ENCODE measurements around the gene DCDC2C.
"Not testable (repeated sequence)": the region's sequence is repeated elsewhere in the genome, so short reads cannot be mapped to it uniquely, and the experiment has no call there.

DCDC2C gene

GRCh38 chr2:3785220-3785889, 82.0 kb downstream of the DCDC2C start:
- in situ Hi-C loops (cut with HindIII; ENCODE audit: low pct_ligation_motif_present, low pct_unique_long_range_greater_than_20kb, low sequenced_read_pairs) = no loop called here
- no peak for DNase-seq

GRCh38 chr2:3785890-3786273, 82.5 kb downstream of the DCDC2C start:
- in situ Hi-C loops (cut with HindIII; ENCODE audit: low pct_ligation_motif_present, low pct_unique_long_range_greater_than_20kb, low sequenced_read_pairs) = no loop called here

DNA sequence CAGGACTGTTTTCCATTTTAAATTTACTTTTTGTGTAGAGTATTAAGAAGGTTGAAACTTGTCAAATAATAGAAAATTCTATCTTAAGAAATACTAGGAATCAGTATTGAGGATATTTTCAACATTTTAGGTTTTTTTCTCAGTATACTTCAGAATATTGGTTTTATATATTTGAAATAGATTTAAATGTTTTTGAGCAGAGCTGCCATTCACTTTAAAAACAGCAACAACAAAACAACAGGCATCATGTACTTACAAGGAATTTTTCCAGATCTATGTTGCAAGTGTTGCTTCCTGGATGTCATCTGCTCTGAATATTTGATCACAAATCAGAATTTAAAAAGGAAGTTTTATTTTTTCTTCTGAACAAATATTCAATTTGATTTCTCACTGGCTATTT, 84.4 kb downstream of the DCDC2C start:
- in situ Hi-C loops (cut with HindIII; ENCODE audit: low pct_ligation_motif_present, low pct_unique_long_range_greater_than_20kb, low sequenced_read_pairs) = no loop called here
- DNase-seq = no peak

More at GRCh38 chr2:3785890-3786273, 82.5 kb downstream of the DCDC2C start:
- DNase-seq = no peak

DNA sequence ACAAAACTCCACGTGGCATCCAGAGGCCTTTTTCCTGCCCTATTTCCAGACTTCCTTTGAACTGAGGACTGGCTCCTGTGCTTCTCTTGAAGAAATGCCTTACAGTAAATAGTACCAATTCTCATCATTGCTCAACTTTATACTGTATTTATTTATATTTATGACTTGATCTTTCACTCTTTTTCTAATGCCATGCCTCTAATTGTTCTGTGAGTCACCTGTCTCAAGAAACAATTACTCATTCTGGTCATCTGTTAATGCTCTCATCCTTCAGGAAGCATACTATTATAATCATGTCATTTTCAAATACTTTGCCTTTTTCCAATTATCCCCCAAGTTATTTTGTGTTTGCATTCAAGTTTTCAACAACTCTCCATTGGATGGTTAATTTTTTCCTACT, 85.9 kb downstream of the DCDC2C start:
- in situ Hi-C loops (cut with HindIII; ENCODE audit: low pct_ligation_motif_present, low pct_unique_long_range_greater_than_20kb, low sequenced_read_pairs) = no loop called here
- no peak for DNase-seq

DNA sequence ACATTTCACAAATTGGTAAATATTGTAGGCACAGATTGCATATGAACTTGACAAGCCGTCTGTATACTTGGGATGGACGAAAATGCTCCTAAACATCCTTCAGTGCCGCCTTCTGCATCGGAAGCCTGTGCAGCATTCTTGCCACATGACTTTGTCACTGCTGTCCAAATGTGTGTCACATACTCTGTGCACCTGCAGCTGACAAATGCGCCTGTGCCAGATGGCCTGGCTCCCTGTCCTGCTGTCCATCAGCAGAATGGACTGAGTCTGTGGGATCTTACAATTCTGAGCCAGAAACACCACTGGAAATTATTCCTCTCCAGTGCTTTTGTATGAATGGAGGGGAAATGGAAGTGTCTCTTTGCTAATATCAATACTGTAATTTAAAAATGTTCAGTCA, 89.9 kb downstream of the DCDC2C start:
- no peak for DNase-seq
- in situ Hi-C loops (cut with HindIII; ENCODE audit: low pct_ligation_motif_present, low pct_unique_long_range_greater_than_20kb, low sequenced_read_pairs) = no loop called here

GRCh38 chr2:3801506-3801905, 98.1 kb downstream of the DCDC2C start:
- DNase-seq = no peak
- in situ Hi-C loops (cut with HindIII; ENCODE audit: low pct_ligation_motif_present, low pct_unique_long_range_greater_than_20kb, low sequenced_read_pairs) = no loop called here

- in situ Hi-C loops (cut with HindIII; ENCODE audit: low pct_ligation_motif_present, low pct_unique_long_range_greater_than_20kb, low sequenced_read_pairs) = no loop called here
- peak; percentile 46 for DNase-seq
These were observed 102.0 kb downstream of the DCDC2C start for GRCh38 chr2:3805201-3805939.

- in situ Hi-C loops (cut with HindIII; ENCODE audit: low pct_ligation_motif_present, low pct_unique_long_range_greater_than_20kb, low sequenced_read_pairs) = no loop called here
These were observed 102.8 kb downstream of the DCDC2C start for GRCh38 chr2:3806168-3806567.

DNA sequence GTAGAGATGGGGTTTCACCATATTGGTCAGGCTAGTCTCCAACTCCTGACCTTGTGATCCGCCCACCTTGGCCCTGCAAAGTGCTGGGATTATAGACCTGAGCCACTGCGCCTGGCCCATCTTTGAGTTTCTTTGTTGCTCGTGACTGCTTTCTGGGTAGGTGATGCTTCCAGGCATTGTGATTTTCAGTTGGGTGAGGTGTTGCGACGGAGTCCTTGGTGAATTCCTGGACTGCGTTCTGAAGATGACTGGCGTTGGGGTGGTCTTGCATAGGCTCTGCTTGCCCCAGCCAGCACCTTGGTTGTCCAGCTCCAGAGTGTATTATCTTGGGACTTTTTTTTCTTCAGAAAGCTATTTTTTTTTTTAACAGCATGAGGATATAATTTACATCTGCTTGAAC, 103.4 kb downstream of the DCDC2C start:
- in situ Hi-C loops (cut with HindIII; ENCODE audit: low pct_ligation_motif_present, low pct_unique_long_range_greater_than_20kb, low sequenced_read_pairs) = no loop called here
- DNase-seq = no peak

More at GRCh38 chr2:3806168-3806567, 102.8 kb downstream of the DCDC2C start:
- DNase-seq = no peak

DNA sequence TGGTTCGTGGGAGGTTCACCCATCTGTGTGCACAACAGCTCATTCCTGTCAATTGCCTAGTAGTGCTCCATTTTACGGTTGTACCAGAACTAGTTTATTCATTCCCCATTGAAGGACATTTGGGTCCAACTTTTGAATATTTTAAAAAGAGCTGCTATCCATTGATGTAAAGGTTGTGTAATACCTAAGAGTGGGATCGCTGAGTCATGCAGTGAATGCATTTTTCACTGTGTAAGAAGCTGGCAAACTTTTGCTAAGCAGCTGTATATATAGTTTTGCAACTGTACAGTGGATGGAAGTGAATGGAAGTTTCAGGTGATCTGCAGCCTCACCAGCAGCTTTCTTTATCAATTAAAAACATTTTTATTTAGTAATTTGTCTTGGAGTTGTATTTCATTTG, 104.5 kb downstream of the DCDC2C start:
- DNase-seq = no peak
- in situ Hi-C loops (cut with HindIII; ENCODE audit: low pct_ligation_motif_present, low pct_unique_long_range_greater_than_20kb, low sequenced_read_pairs) = no loop called here

DNA sequence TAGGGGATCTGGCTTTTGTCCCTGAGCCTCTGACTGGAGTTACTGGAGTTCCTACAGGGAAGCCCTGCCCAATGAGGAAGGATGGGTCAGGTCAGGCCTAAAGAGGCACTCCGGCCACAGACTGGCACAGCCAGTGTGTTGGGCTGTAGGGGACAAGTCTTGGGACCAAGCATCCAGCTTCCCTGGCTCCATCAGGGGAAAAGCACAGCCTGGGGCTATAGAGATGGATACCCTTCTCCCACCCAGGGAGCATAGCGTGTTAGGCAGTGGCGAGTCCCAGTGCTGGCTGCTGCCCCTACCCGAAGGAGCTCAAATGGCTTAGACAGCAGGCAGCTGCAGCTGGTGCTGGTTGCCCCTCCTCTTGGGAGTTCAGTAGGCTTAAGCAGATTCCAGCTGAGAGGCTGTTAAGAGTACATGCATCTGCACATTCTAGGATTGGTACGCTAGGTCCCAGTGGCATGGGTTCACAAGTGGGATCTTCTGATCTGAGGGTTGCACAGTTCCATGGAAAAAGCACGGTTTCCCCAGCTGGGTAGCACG, 111.4 kb downstream of the DCDC2C start:
- DNase-seq = no peak

DNA sequence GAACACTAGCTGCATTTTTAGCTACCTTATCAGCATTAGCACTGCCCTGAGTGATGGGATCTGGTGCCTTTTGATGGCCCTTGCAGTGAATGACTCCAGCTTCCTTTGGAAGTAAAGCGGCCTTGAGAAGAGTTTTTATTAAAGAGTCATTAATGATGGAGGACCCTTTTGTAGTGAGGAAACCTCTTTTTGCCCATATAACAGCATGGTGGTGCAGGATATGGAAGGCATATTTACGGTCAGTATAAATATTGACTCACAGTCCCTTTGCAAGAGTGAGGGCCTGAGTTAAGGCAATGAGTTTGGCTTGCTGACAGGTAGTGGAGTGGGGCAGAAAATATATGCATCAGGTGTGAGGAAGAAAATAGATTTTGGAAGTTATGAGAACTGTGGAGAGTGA, 113.8 kb downstream of the DCDC2C start:
- in situ Hi-C loops (cut with HindIII; ENCODE audit: low pct_ligation_motif_present, low pct_unique_long_range_greater_than_20kb, low sequenced_read_pairs); DNase-seq: not testable (repeated sequence)

More for the DNA sequence above, 111.4 kb downstream of the DCDC2C start:
- in situ Hi-C loops (cut with HindIII; ENCODE audit: low pct_ligation_motif_present, low pct_unique_long_range_greater_than_20kb, low sequenced_read_pairs) = no loop called here

GRCh38 chr2:3823748-3824147, 120.4 kb downstream of the DCDC2C start:
- in situ Hi-C loops (cut with HindIII; ENCODE audit: low pct_ligation_motif_present, low pct_unique_long_range_greater_than_20kb, low sequenced_read_pairs) = no loop called here
- no peak for DNase-seq

DNA sequence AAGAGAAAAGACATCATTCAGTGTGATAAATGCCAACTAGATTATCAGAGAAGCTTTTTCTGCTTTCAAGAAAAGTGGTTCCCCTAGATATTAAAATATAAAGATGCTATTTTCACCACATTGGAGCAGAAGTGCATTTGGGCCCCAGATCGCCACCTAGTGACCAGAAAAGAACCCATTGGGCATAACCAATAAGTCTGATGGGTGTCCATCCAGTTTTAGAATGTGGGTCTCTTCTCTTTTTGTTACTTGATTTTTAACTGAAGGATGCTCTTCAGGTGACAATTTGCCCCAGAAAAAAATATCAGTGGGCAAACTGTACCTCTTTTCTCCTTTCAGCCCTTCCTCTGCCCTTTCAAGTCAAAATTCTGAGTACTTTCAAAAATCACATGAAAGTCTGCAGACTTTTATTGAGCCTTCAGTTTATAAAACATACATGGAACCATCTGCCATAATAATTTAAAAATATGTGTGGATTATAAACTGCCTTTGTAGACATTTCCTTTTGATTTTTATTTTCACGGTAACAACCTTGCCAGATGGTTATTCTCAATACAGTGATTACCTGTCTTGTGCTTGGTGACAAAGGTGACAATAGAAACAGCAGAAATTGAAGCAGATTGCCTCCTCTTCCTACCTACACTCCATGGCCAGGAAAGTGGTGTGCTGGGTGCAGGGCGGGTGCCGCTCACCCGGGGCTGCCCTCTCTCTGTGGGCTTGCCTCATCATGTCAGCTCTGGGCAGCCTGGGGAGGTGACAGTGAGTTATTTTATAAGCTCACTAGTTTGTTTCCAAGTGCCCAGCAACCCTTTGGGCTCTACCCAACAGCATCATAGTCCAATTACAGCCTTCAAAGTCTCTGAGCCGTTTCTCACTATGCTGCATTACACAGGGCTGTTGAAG, 124.5 kb downstream of the DCDC2C start:
- peak; percentile 42 for DNase-seq
- in situ Hi-C loops (cut with HindIII; ENCODE audit: low pct_ligation_motif_present, low pct_unique_long_range_greater_than_20kb, low sequenced_read_pairs) = no loop called here

- in situ Hi-C loops (cut with HindIII; ENCODE audit: low pct_ligation_motif_present, low pct_unique_long_range_greater_than_20kb, low sequenced_read_pairs) = no loop called here
- DNase-seq = no peak
These were observed 127.4 kb downstream of the DCDC2C start for GRCh38 chr2:3830796-3831195.

DNA sequence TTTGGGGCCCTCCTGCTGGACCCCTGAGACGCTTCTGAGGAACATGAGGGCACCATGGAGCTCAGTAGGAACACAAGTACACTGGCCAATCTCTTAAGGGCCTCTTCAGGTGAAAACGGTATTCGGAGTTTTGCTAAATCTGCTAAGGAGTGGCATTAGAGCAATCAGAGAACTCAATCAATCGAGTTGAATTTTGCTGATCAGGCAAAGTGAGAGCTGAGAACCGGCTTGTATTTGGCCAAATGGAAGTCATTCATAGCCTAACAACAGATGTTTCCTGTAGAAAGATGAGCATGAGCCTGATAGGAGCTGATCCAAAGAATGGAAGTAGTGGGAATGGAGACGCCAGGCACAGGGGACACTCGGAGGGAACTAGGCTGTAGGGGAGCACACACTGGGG, 133.7 kb downstream of the DCDC2C start:
- in situ Hi-C loops (cut with HindIII; ENCODE audit: low pct_ligation_motif_present, low pct_unique_long_range_greater_than_20kb, low sequenced_read_pairs) = no loop called here
- no peak for DNase-seq

- DNase-seq = no peak
- in situ Hi-C loops (cut with HindIII; ENCODE audit: low pct_ligation_motif_present, low pct_unique_long_range_greater_than_20kb, low sequenced_read_pairs) = no loop called here
These were observed 135.0 kb downstream of the DCDC2C start for GRCh38 chr2:3838348-3838747.

GRCh38 chr2:3839476-3839875, 136.1 kb downstream of the DCDC2C start:
- in situ Hi-C loops (cut with HindIII; ENCODE audit: low pct_ligation_motif_present, low pct_unique_long_range_greater_than_20kb, low sequenced_read_pairs) = no loop called here
- DNase-seq = no peak

DNA sequence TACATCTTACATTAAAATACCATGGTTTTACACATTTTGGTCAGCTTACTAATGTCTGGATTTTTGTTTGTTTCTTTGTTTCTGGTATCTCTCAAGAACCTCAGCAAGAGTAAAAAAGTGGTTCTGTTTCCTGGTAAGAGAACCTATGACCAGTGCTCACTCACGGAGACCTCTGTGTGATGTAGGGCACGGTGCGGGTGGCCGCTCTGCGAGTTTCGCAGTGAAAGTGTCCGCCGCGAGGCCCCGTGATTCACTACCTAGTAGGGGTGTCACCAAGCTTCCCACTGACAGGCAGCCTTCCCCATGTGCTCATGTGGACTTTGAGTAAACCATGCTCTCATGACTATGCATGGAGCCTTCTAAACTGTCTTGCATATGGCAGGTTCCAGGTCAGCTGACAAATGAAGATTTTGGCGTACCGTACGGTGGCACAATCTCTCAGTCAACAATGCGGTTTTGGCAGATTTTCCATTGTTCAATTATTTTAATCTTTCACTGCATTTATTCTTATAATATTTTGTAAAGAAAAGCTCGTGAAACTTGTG, 137.3 kb downstream of the DCDC2C start:
- no peak for DNase-seq
- in situ Hi-C loops (cut with HindIII; ENCODE audit: low pct_ligation_motif_present, low pct_unique_long_range_greater_than_20kb, low sequenced_read_pairs) = no loop called here

Measured in ACHN (cell line).